OCI-LY1 (cell line): ENCODE measurements around the gene GABBR2.

ENCODE experiments used
- H2AFZ ChIP-seq: fragments of 200-600 bp; sonication (generic), shearing (Covaris generic); 2 replicates; pipeline ENCODE4 v1.6.0; 2014; ENCODE audit warnings: antibody characterized with exemption, mild to moderate bottlenecking, low read length
- H3F3A ChIP-seq: fragments of 200-600 bp; sonication (generic), shearing (Covaris generic); 2 replicates; pipeline ENCODE4 v1.6.0; 2014; ENCODE audit warnings: mild to moderate bottlenecking, antibody characterized with exemption, low read length, moderate library complexity; ENCODE audit not compliant: insufficient read depth
- H3K27ac ChIP-seq: fragments of 200-600 bp; sonication (generic); 2 replicates; pipeline ENCODE4 v1.5.1; 2014; ENCODE audit warnings: low read length, mixed run types, mild to moderate bottlenecking, low read depth; ENCODE audit not compliant: poor library complexity, severe bottlenecking
- H3K27me3 ChIP-seq: fragments of 200-600 bp; sonication (generic); 2 replicates; pipeline ENCODE4 v1.6.0; 2014; ENCODE audit warnings: antibody characterized with exemption, mild to moderate bottlenecking, low read length, moderate library complexity; ENCODE audit not compliant: insufficient read depth
- H3K36me3 ChIP-seq: fragments of 200-600 bp; sonication (generic); 2 replicates; pipeline ENCODE4 v1.6.1; 2014; ENCODE audit warnings: mild to moderate bottlenecking, antibody characterized with exemption, low read length, moderate library complexity, mixed read lengths; ENCODE audit not compliant: insufficient read depth
- H3K4me1 ChIP-seq: fragments of 200-600 bp; sonication (generic); 2 replicates; pipeline ENCODE4 v1.5.1; 2014; ENCODE audit warnings: mild to moderate bottlenecking, low read length, moderate library complexity; ENCODE audit not compliant: insufficient read depth, severe bottlenecking
- H3K4me2 ChIP-seq: fragments of 200-600 bp; sonication (generic), shearing (Covaris generic); 2 replicates; pipeline ENCODE4 v1.6.1; 2014; ENCODE audit warnings: low read length
- H3K4me3 ChIP-seq: fragments of 200-600 bp; sonication (generic); 2 replicates; pipeline ENCODE4 v1.5.1; 2014; ENCODE audit warnings: low read length, low read depth, mild to moderate bottlenecking, mixed read lengths; ENCODE audit not compliant: poor library complexity, severe bottlenecking
- H3K79me2 ChIP-seq: fragments of 200-600 bp; shearing (Covaris generic); 2 replicates; pipeline ENCODE4 v1.6.1; 2016; ENCODE audit warnings: mixed run types, low read length, mixed read lengths; ENCODE audit not compliant: insufficient read depth
- H3K9ac ChIP-seq: fragments of 200-600 bp; sonication (generic), shearing (Covaris generic); 2 replicates; pipeline ENCODE4 v1.6.1; 2014; ENCODE audit warnings: mild to moderate bottlenecking, low read length, mixed read lengths
- H3K9me2 ChIP-seq: fragments of 200-600 bp; sonication (generic), shearing (Covaris generic); 2 replicates; pipeline ENCODE4 v1.6.1; 2014; ENCODE audit warnings: low read depth, mild to moderate bottlenecking, low read length, mixed read lengths
- H3K9me3 ChIP-seq: fragments of 200-600 bp; shearing (Covaris generic); 2 replicates; pipeline ENCODE4 v1.6.1; 2014; ENCODE audit warnings: low read length, mixed read lengths
- H4K20me1 ChIP-seq: fragments of 200-600 bp; sonication (generic), shearing (Covaris generic); 2 replicates; pipeline ENCODE4 v1.6.0; 2016; ENCODE audit warnings: mild to moderate bottlenecking, low read length; ENCODE audit not compliant: insufficient read depth
- CTCF ChIP-seq: fragments of 200-600 bp; sonication (generic), shearing (Covaris generic); IDR thresholded peaks from 2 replicates; pipeline ENCODE4 v1.5.1; 2017; ENCODE audit warnings: mild to moderate bottlenecking, antibody characterized with exemption, low read length, moderate library complexity, mixed read lengths
- EZH2 ChIP-seq: fragments of 200-600 bp; sonication (generic), shearing (Covaris generic); IDR thresholded peaks from 2 replicates; pipeline ENCODE4 v1.8.0; 2017; ENCODE audit warnings: borderline replicate concordance, mixed run types, mild to moderate bottlenecking, antibody characterized with exemption, low read length, moderate library complexity, mixed read lengths

Gene GABBR2

GRCh38 chr9:98550206-98550820, 158.4 kb downstream of the GABBR2 start:
- Histone ChIP-seq H3K4me1 (no peaks in the 10 kb centered on the region), H3K4me2 (no peak overlapping the region), H3K9me2 (no peaks in the 10 kb centered on the region), H3K27ac (no peak overlapping the region), H3K27me3 (no peaks in the 10 kb centered on the region), H3K36me3 (no peaks in the 10 kb centered on the region), H3K9me3 (no peaks in the 10 kb centered on the region), H3F3A (no peaks in the 10 kb centered on the region), H2AFZ (no peak overlapping the region), H3K4me3 (no peak overlapping the region), H4K20me1 (no peaks in the 10 kb centered on the region), H3K79me2 (no peaks in the 10 kb centered on the region), H3K9ac (no peak overlapping the region)
- no peak for TF ChIP-seq EZH2
- TF ChIP-seq CTCF = no peak

GRCh38 chr9:98549401-98549800, 159.3 kb downstream of the GABBR2 start:
- Histone ChIP-seq H3K27ac (no peak overlapping the region), H3K36me3 (no peaks in the 10 kb centered on the region), H3K27me3 (no peaks in the 10 kb centered on the region), H3K9ac (no peak overlapping the region), H3K79me2 (no peaks in the 10 kb centered on the region), H3K9me2 (no peaks in the 10 kb centered on the region), H4K20me1 (no peaks in the 10 kb centered on the region), H3K4me3 (no peak overlapping the region), H3K9me3 (no peaks in the 10 kb centered on the region), H3K4me1 (no peaks in the 10 kb centered on the region), H3K4me2 (no peak overlapping the region), H3F3A (no peaks in the 10 kb centered on the region), H2AFZ (no peak overlapping the region)
- TF ChIP-seq CTCF (no peak), EZH2 (no peak)

- Histone ChIP-seq H3K79me2 (no peaks in the 10 kb centered on the region), H3K9ac (no peak overlapping the region), H3K27me3 (no peaks in the 10 kb centered on the region), H4K20me1 (no peaks in the 10 kb centered on the region), H3K4me1 (no peaks in the 10 kb centered on the region), H2AFZ (no peak overlapping the region), H3K27ac (no peak overlapping the region), H3F3A (no peaks in the 10 kb centered on the region), H3K4me3 (no peak overlapping the region), H3K9me3 (no peaks in the 10 kb centered on the region), H3K9me2 (no peaks in the 10 kb centered on the region), H3K36me3 (no peaks in the 10 kb centered on the region), H3K4me2 (no peak overlapping the region)
- TF ChIP-seq CTCF = no peak
- no peak for TF ChIP-seq EZH2
Observed at GRCh38 chr9:98547606-98548005, 161.1 kb downstream of the GABBR2 start.
